ENCODE data around the gene TRAF7. TPM values are rescaled to one million over a fixed set of nuclear protein-coding genes. Genes with fewer than 3 reads are reported as not detected.

TRAF7 gene
- total RNA-seq, 1 experiment from 2014 or later: 160 TPM

- H3K4me1 ChIP-seq (ENCODE audit: control insufficient read depth in 1 of 2, insufficient read depth in 2 of 2, low read length in 2 of 2): peaks cover 46 to 66% of the 10 kb centered on the region in 2 experiments
- POLR2A ChIA-PET: no interaction called here
- RAD21 ChIA-PET (ENCODE audit: low non-redundant PET in 1 of 2, low total read pairs in 2 of 2, uncharacterized antibody in 2 of 2, unreplicated experiment in 2 of 2): interaction anchor here in 1 of 2 experiments (1.0 kb wide), 1 partner anchor 132 kb away, joined by 4 read pairs; no protein-coding TSS in a partner anchor
- H3K9me2 ChIP-seq (ENCODE audit: insufficient read depth): no peaks in the 10 kb centered on the region
- ATAC-seq (peak; percentile 2; the same call in 1 of the 2 replicates), DNase-seq (ENCODE audit: low read depth, low spot score) (no peak)
- H3K9me3 ChIP-seq (ENCODE audit: control insufficient read depth in 1 of 2, insufficient read depth in 1 of 2, low read depth in 1 of 2, low read length in 2 of 2): no peaks in the 10 kb centered on the region
- H3K9ac ChIP-seq (ENCODE audit: low read length): peak overlapping the region; percentile 91
- no peak overlapping the region for H2AFZ ChIP-seq (ENCODE audit: low read depth, low read length, poor library complexity, severe bottlenecking)
- peak overlapping the region; percentile 64 to 74 for H3K4me3 ChIP-seq (replicated peaks in 1 of 2; ENCODE audit: low read depth in 1 of 2, low read length in 2 of 2)
- peak overlapping the region; percentile 99 for H3K4me2 ChIP-seq (ENCODE audit: low read length)
- no peaks in the 10 kb centered on the region; the same call in 1 of the 2 replicates for H4K20me1 ChIP-seq (ENCODE audit: insufficient read depth)
- intact Hi-C loops (cut with micrococcal nuclease): loop anchor here (2.0 to 5.0 kb wide), 2 partner anchors 72 to 101 kb away; partner anchors contain the start of genes E4F1 and ECI1
- H3K79me2 ChIP-seq (ENCODE audit: insufficient read depth, low read length): peaks cover 40% of the 10 kb centered on the region
- H3K27ac ChIP-seq (ENCODE audit: low read depth, low read length): peak overlapping the region; percentile 84
- H3K36me3 ChIP-seq (ENCODE audit: control insufficient read depth in 1 of 2, insufficient read depth in 2 of 2, low read length in 2 of 2): peaks cover 0 to 23% of the 10 kb centered on the region in 2 experiments; a peak in 2 of 4 replicates
- CTCF ChIA-PET: interaction anchor here (3.6 kb wide), 1 partner anchor 10 kb away, joined by 24 read pairs; no protein-coding TSS in a partner anchor
- no peaks in the 10 kb centered on the region for H3K27me3 ChIP-seq (ENCODE audit: insufficient read depth, low read length)
- BruUV-seq (replicated peaks): no TSS peak
- TF ChIP-seq ZFX (IDR thresholded peaks at IDR 0.05): peak; percentile 47; the same call in 1 of the 2 replicates
- TF ChIP-seq EGR1 (IDR thresholded peaks at IDR 0.05; ENCODE audit: low read depth): no peak
- no peak for TF ChIP-seq ZNF274 (IDR thresholded peaks at IDR 0.05; ENCODE audit: low read depth, low read length)
- TF ChIP-seq, protein P1, sequence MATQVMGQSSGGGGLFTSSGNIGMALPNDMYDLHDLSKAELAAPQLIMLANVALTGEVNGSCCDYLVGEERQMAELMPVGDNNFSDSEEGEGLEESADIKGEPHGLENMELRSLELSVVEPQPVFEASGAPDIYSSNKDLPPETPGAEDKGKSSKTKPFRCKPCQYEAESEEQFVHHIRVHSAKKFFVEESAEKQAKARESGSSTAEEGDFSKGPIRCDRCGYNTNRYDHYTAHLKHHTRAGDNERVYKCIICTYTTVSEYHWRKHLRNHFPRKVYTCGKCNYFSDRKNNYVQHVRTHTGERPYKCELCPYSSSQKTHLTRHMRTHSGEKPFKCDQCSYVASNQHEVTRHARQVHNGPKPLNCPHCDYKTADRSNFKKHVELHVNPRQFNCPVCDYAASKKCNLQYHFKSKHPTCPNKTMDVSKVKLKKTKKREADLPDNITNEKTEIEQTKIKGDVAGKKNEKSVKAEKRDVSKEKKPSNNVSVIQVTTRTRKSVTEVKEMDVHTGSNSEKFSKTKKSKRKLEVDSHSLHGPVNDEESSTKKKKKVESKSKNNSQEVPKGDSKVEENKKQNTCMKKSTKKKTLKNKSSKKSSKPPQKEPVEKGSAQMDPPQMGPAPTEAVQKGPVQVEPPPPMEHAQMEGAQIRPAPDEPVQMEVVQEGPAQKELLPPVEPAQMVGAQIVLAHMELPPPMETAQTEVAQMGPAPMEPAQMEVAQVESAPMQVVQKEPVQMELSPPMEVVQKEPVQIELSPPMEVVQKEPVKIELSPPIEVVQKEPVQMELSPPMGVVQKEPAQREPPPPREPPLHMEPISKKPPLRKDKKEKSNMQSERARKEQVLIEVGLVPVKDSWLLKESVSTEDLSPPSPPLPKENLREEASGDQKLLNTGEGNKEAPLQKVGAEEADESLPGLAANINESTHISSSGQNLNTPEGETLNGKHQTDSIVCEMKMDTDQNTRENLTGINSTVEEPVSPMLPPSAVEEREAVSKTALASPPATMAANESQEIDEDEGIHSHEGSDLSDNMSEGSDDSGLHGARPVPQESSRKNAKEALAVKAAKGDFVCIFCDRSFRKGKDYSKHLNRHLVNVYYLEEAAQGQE (IDR thresholded peaks at IDR 0.05; ENCODE audit: low read depth): no peak
- no peak for TF ChIP-seq ATF3 (IDR thresholded peaks at IDR 0.05)
- TF ChIP-seq POLR2AphosphoS5 (IDR thresholded peaks at IDR 0.05; ENCODE audit: low read depth, low read length): peak; percentile 48
- TF ChIP-seq, protein P2, sequence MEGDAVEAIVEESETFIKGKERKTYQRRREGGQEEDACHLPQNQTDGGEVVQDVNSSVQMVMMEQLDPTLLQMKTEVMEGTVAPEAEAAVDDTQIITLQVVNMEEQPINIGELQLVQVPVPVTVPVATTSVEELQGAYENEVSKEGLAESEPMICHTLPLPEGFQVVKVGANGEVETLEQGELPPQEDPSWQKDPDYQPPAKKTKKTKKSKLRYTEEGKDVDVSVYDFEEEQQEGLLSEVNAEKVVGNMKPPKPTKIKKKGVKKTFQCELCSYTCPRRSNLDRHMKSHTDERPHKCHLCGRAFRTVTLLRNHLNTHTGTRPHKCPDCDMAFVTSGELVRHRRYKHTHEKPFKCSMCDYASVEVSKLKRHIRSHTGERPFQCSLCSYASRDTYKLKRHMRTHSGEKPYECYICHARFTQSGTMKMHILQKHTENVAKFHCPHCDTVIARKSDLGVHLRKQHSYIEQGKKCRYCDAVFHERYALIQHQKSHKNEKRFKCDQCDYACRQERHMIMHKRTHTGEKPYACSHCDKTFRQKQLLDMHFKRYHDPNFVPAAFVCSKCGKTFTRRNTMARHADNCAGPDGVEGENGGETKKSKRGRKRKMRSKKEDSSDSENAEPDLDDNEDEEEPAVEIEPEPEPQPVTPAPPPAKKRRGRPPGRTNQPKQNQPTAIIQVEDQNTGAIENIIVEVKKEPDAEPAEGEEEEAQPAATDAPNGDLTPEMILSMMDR (IDR thresholded peaks at IDR 0.05 in 2 of 3, conservative IDR thresholded peaks at IDR 0.05 in 1 of 3; ENCODE audit: borderline replicate concordance in 1 of 3, insufficient read depth in 1 of 3, low read depth in 2 of 3, low read length in 2 of 3): no peak
- no peak for TF ChIP-seq SRF (IDR thresholded peaks at IDR 0.05; ENCODE audit: low read depth)
- no peak for TF ChIP-seq POLR2A (IDR thresholded peaks at IDR 0.05; ENCODE audit: borderline replicate concordance, extremely low read depth, insufficient read depth, insufficient read length)
- TF ChIP-seq YY1 (IDR thresholded peaks at IDR 0.05; ENCODE audit: extremely low read depth, insufficient replicate concordance, low read depth, low read length): no peak
- TF ChIP-seq SIN3A (IDR thresholded peaks at IDR 0.05; ENCODE audit: low read depth): no peak
- TF ChIP-seq, protein P3, sequence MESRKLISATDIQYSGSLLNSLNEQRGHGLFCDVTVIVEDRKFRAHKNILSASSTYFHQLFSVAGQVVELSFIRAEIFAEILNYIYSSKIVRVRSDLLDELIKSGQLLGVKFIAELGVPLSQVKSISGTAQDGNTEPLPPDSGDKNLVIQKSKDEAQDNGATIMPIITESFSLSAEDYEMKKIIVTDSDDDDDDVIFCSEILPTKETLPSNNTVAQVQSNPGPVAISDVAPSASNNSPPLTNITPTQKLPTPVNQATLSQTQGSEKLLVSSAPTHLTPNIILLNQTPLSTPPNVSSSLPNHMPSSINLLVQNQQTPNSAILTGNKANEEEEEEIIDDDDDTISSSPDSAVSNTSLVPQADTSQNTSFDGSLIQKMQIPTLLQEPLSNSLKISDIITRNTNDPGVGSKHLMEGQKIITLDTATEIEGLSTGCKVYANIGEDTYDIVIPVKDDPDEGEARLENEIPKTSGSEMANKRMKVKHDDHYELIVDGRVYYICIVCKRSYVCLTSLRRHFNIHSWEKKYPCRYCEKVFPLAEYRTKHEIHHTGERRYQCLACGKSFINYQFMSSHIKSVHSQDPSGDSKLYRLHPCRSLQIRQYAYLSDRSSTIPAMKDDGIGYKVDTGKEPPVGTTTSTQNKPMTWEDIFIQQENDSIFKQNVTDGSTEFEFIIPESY (IDR thresholded peaks at IDR 0.05; ENCODE audit: extremely low read depth, insufficient replicate concordance, low read length): no peak
- no peak for TF ChIP-seq CEBPB (IDR thresholded peaks at IDR 0.05; ENCODE audit: low read depth)
- no peak for TF ChIP-seq JUND (IDR thresholded peaks at IDR 0.05)
- no peak for TF ChIP-seq SP1 (IDR thresholded peaks at IDR 0.05; ENCODE audit: low read depth)
- no peak for TF ChIP-seq RAD21 (IDR thresholded peaks at IDR 0.05; ENCODE audit: low read depth)
- no peak for TF ChIP-seq ELF1 (IDR thresholded peaks at IDR 0.05; ENCODE audit: borderline replicate concordance, low read depth)
- TF ChIP-seq MAX (IDR thresholded peaks at IDR 0.05): no peak
- no peak for TF ChIP-seq EZH2 (IDR thresholded peaks at IDR 0.05)
Measured at GRCh38 chr16:2149630-2150417, 5.8 kb upstream of the TRAF7 start.
